Measurements from ENCODE around the gene ZNF575.

GRCh38 chr19:43525836-43526771 is 6.9 kb upstream of the ZNF575 start:
- TF ChIP-seq, protein P1, sequence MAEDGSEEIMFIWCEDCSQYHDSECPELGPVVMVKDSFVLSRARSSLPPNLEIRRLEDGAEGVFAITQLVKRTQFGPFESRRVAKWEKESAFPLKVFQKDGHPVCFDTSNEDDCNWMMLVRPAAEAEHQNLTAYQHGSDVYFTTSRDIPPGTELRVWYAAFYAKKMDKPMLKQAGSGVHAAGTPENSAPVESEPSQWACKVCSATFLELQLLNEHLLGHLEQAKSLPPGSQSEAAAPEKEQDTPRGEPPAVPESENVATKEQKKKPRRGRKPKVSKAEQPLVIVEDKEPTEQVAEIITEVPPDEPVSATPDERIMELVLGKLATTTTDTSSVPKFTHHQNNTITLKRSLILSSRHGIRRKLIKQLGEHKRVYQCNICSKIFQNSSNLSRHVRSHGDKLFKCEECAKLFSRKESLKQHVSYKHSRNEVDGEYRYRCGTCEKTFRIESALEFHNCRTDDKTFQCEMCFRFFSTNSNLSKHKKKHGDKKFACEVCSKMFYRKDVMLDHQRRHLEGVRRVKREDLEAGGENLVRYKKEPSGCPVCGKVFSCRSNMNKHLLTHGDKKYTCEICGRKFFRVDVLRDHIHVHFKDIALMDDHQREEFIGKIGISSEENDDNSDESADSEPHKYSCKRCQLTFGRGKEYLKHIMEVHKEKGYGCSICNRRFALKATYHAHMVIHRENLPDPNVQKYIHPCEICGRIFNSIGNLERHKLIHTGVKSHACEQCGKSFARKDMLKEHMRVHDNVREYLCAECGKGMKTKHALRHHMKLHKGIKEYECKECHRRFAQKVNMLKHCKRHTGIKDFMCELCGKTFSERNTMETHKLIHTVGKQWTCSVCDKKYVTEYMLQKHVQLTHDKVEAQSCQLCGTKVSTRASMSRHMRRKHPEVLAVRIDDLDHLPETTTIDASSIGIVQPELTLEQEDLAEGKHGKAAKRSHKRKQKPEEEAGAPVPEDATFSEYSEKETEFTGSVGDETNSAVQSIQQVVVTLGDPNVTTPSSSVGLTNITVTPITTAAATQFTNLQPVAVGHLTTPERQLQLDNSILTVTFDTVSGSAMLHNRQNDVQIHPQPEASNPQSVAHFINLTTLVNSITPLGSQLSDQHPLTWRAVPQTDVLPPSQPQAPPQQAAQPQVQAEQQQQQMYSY (CRISPR knock-in tag; IDR thresholded peaks at IDR 0.05) = no peak
- no peak for TF ChIP-seq CREB1 (CRISPR knock-in tag; IDR thresholded peaks at IDR 0.05)
- TF ChIP-seq, protein P2, sequence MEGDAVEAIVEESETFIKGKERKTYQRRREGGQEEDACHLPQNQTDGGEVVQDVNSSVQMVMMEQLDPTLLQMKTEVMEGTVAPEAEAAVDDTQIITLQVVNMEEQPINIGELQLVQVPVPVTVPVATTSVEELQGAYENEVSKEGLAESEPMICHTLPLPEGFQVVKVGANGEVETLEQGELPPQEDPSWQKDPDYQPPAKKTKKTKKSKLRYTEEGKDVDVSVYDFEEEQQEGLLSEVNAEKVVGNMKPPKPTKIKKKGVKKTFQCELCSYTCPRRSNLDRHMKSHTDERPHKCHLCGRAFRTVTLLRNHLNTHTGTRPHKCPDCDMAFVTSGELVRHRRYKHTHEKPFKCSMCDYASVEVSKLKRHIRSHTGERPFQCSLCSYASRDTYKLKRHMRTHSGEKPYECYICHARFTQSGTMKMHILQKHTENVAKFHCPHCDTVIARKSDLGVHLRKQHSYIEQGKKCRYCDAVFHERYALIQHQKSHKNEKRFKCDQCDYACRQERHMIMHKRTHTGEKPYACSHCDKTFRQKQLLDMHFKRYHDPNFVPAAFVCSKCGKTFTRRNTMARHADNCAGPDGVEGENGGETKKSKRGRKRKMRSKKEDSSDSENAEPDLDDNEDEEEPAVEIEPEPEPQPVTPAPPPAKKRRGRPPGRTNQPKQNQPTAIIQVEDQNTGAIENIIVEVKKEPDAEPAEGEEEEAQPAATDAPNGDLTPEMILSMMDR (IDR thresholded peaks at IDR 0.05) = no peak
- TF ChIP-seq MAX (CRISPR knock-in tag; IDR thresholded peaks at IDR 0.05) = no peak
- TF ChIP-seq TCF7 (CRISPR knock-in tag; IDR thresholded peaks at IDR 0.05; ENCODE audit: low read depth) = no peak
- TF ChIP-seq STAT6 (CRISPR knock-in tag; conservative IDR thresholded peaks at IDR 0.05; ENCODE audit: low read depth) = no peak
- TF ChIP-seq ZNF317 (CRISPR knock-in tag; IDR thresholded peaks at IDR 0.05; ENCODE audit: borderline replicate concordance, low read depth) = no peak
- TF ChIP-seq CDX4 (CRISPR knock-in tag; IDR thresholded peaks at IDR 0.05; ENCODE audit: borderline replicate concordance) = no peak
- no peak for TF ChIP-seq CBFB (CRISPR knock-in tag; IDR thresholded peaks at IDR 0.05; ENCODE audit: low read depth)
- no peak for TF ChIP-seq ESRRA (CRISPR knock-in tag; IDR thresholded peaks at IDR 0.05; ENCODE audit: borderline replicate concordance)

Data from WTC11 (cell line).